ENCODE data around the gene TSC22D2.

DNA sequence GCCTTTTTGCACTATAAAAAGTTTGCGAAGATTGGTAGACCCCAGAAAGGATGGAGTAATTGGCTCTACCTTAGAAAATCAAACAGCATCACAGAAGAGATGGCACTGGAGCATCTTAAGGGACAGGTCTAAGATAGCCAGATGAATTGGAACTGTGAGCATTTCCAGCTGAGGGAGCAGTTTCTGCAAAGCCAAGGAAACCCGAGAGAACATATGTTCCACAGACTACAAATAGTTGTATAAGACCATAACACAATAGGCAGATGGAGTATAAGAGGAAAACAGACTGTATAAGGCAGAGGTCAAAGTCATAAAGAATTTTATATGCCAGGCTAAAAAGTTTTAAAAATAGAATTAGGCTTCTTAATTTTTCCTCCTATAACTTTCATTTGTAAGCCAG lies 46.0 kb downstream of the TSC22D2 start:
- TF ChIP-seq CTCF (IDR thresholded peaks at IDR 0.05) (no peak), POLR2AphosphoS5 (IDR thresholded peaks at IDR 0.05) (peak in 1 of 3 donors; percentile 15)
